HUDEP-2 (cell line): Measurements from ENCODE around the gene PPIH.
A peak's percentile ranks its signal among the peaks of the same experiment; 100 is the strongest.
"Not testable (repeated sequence)": the region's sequence is repeated elsewhere in the genome, so short reads cannot be mapped to it uniquely, and the experiment has no call there.

ENCODE experiments used
- DNase-seq, 76 experiments: peaks; one replicate each; lab custom pipeline; 2025; ENCODE audit not compliant: unreplicated experiment in 76 of 76; lab: John Stamatoyannopoulos, UW

Gene PPIH

DNA sequence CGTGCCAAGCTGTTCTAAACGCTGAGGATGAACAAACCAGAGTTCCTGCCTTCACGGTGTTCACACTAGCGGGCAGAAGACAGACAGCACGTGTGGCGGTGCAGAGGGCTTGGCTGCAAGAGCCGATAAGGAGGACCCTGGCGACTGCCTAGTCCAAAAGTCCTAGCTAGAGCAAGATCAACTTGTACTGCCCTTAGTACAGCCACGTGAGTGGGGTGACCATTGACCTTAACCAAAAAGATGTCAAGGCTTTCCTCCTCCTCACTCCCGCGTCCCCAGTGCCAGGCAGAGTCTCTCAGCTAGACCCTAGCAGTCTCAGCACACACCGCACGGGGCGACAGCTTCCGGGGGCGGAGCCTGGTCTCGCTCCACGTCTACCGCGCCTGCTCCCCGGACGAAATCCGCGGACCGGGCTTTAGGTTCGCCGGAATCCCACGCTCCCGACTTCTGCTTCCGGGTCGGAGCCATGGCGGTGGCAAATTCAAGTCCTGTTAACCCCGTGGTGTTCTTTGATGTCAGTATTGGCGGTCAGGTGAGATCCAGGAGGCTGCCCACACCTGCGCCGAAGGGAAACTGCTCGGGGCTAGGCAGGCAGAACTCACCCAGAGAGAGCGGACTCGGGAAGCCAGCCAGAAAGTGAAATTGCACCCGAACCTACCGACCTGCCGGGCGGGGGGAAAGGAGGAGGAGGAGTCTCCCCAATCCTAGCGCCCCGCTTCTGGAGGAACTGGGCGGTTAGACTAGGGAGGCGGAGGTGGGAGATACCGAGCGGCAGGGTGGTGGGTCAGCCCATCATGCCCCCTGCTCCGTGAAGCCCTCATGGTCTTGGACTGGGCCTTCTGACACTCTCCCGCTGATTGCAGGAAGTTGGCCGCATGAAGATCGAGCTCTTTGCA, at the start of gene PPIH:
PPIH (plus strand) TSS at position 443 of the 896 bp plus-strand sequence; CDS start at position 467, 24 bp downstream.
- DNase-seq = peak in 75 of 76 experiments; percentile 43 to 95 (median 88)

DNA sequence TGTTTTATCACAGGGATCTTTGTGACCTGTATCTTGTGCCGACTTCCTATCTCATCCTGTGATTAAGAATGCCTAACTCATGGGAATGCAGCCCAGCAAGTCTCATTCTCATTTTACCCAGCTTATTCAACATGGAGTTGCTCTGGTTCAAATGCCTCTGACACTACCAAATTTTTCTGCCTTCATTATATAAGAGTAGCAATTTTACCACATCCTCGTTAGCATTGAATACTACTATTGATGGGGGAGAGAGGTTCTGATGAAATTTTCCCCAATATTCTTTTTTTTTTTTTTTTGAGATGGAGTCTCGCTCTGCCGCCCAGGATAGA, 44.5 kb upstream of the PPIH start:
- DNase-seq = no peak

DNA sequence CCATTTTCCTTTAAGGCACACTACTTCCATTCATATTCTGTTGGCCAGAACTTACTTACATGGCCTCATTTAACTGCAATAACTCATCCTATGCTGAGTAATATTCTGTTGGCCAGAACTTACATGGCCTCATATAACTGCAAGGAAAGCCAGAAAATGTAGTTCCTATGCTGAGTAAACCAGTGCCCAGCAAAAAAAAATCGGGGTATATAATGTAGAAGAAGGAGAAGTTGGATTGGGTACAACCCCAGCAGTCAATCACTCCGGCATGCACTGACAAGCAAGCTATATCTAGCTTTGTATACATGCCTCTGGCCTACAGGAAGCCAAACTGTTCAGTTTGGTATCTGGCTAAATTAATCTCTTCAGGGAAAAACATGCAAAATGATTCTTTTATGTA, 39.4 kb upstream of the PPIH start:
- DNase-seq = no peak

DNA sequence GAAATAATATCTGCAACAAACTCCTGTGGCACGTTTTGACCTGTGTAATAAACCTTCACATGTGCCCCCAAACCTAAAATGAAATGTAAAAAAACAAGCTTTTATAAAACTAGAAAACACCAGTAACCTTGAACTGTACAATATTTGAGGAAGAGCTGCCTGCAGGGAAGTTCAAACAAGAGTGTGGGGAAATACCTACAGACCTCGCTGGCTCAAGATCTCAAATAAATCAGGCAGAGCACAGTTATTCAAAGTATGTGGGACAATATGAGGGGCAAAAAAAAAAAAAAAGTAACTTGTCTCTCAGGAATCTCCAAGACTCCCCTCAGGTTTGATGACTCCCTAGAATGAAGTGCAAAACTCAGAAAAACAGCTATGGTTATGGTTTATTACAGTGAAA, 37.9 kb upstream of the PPIH start:
- DNase-seq = no peak

DNA sequence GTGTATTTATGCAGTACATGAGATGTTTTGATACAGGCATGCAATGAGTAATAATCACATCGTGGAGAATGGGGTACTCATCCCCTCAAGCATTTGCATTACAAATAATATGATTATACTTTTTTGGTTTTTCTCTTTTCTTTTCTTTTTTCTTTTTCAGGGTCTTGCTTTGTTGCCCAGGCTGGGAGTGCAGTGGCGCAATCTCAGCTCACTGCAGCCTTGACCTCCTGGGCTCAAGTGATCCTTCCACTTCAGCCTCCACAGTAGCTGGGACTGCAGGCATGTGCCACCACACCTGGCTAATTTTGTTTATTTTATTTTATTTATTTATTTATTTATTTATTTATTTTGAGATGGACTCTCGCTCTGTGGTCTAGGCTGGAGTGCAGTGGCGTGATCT, 37.0 kb upstream of the PPIH start:
- DNase-seq = not testable (repeated sequence)

DNA sequence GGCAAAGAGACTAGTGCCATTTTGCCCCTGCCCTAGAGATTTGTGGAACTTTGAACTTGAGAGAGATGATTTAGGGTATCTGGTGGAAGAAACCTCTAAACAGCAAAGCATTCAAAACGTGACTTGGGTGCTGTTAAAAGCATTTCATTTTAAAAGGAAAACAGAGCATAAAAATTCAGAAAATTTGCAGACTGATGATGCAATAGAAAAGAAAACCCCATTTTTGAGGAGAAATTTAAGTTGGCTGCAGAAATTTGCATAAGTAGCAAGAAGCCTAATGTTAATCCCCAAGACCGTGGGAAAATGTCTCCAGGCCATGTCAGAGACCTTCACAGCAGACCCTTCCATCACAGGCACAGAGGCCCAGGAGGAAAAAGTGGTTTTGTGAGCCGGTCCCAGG, 31.0 kb upstream of the PPIH start:
- not testable (repeated sequence) for DNase-seq

DNA sequence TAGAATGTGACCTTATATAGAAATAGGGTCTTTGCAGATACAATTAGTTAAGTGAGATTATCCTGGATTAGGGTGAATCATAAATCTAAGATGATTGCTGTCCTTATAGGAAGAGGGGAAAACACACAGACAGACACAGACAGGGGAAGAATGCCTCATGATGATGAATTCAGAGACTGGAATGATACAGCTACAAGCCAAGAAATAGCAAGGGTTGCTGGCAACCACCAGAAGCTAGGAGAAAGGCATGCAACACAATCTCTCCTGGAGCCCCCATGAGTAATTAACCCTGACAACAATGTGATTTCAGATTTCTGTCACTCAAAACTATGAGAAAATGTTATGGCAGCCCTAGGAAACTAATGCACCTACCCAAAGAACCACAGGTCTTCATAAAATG, 19.1 kb upstream of the PPIH start:
- no peak for DNase-seq

DNA sequence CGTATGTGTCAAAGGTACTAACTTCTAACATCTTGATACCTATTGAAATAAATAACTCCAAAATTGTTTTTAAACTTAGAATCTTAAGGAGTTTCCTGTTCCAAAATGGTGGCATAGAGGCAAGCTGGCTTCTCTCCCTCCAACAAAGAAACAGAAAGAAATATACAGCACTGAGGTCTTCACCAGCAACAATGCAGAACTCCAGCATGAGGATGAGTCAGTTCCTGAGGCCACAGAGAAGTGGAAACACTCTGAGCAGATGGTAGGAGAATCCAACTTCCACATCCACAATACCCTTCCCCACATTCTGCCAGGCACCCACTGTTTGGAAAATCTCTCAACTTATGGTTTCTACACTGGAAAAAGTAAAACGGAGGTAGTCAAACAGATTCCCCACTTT, 12.2 kb upstream of the PPIH start:
- DNase-seq = no peak

DNA sequence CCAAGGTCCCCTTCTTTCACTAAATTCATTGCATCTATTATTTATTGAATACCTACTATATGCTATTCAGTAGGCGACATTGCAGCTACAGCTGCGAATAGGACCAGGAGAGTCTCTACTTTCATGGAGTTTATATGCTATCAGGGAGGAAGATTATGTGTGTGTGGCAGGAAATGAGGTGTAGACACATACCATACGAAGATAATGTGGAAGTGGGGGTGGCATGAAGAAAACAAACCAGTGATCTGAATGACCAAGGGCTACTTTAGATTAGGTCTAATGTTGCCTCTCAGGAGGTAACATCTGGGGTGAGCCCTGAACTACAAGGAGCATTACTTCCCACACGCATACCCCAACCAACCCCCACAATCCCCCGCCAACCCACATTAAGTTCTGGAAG, 1.0 kb upstream of the PPIH start:
- DNase-seq = no peak

DNA sequence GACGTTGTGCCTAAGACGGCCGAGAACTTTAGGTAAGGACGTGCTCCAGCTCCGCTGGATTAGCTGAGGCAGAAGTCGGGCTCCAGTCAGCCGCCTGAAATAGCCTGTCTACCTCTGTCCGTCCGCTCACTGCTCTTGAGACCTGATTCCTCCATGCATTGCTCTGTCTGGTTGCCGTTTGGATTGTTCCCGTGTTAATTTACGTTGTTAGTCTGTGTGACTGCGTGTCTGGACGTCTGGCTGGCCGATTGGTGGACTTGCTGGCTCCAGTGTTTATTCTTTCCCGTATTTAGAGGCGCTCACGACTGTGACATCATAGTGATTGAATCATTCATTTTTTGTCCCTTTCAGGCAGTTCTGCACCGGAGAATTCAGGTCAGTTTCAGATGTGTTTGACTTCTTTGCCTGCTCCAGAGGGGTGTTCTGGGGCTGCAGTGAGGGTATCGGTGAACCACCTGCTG, 684 bp downstream of the PPIH start:
- no peak for DNase-seq

DNA sequence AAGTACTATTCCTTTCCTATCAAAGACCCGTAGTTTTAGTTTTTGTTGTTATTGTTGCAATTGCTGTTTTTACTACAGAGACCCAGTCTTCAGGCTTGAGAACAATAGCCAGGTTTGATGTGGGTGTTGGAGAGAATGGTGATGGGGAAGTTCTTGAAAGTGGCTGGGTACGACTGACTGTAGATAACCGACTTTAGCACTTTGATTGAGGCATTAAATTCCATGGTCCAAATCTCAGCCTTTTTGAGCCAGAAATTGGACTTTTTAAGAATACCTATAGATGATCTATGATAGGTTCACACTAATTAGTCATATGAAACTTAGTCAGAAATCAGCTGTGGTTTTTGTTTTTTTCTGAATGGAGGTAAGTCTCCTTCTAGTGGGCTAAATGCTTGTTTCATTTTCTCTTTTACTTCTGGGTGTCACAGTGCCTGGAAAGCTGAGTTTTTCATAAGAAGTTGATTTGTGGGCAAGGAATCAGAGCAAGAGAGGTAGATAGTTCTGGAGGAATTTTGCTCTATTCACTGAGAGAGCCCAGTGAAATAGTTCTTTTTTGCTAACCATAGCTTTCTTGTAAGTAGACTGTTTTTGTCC, 2.8 kb downstream of the PPIH start:
- DNase-seq = no peak

DNA sequence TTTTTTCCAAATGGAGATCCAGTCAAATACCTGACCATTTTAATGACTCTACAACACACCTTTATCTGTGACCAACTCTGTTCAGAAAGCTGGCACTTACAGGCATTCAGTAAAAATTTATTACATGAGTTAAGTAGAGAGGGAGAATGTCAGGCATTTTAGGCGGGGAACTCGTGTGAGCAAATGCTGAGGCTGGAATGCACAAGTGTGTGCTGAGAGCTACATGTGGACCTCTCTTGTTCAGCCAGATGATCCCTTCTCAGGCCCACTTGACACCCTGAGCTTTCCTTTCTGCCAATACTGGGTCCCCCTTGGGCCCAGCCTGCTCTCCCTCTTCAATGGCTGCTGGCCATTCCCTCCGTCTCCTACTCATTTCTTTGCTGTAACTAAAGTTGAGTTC, 11.7 kb downstream of the PPIH start:
- DNase-seq = no peak

DNA sequence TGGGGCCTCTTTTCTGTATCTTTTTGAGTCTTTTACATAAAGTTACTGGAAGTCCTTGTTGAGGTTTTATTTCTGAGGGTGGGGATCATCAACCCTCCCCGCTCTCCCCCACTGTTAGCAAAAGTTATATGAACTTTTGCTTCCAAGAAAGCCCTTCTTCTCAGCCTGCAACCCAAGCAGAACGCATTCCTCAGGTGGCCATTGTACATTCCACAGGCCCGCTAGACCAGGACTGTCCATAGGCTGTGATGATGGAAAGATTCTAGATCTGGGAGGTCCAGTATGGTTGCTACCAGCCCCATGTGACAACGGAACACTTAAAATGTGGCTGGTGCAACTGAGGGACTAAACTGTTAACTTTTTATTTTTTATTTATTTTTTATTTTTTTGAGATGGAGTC, 12.2 kb downstream of the PPIH start:
- DNase-seq = no peak

DNA sequence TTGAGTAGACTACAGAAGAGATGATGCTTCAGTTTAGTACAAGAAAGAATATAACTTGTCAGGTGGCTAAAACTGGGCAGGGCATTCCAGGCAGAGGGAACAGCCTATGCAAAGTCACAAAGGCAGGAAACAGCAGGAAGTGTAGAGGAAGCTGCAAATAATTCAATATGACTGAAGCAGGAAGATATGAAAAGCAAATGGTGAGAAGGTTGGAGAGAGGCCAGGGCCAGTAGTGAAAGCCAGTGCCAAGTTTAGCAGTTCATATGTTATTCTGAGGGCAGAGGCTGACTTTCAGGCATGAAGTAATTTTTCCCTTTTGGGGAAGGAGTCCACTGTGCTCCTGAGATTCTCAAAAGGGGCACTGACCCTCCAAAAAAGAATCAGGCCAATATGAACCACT, 16.0 kb downstream of the PPIH start:
- no peak for DNase-seq

DNA sequence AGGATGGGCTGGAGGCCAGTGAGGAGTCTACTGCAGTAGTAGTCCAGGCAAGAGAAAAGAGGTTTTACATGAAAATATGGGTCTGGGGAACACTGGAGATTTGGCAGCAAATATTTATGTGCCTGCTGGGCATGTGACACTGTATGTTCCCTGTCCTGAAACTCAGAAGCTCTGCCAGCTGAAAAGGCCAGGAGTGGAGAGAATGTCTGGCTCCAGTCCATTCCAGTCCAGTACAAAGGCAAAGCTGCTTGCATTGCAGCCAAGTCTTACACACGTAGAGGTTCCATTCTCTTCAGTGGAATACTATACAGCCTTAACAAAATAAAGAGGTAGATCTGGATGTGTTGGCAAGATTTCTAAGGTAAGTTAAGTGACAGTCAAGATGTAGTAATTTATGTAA, 16.5 kb downstream of the PPIH start:
- no peak for DNase-seq

DNA sequence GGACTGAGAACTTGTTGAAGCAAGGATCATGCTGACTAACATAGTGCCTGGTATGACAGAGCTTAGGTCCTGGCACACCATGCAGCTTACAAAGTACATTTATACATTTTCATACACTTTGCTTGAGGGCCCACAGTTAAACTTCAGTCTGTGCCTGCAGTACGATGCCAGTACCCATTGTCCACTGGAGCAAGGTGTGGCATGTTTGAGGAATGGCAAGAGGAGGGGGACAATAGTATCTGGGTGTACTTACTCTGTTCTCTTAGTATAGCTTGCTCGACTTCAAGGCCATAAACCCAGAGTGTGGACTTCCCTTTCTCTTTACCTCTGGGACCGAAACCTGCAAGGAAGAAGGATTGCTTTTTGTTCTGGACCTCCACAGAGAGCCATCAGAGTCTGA, 17.2 kb downstream of the PPIH start:
- DNase-seq = no peak

DNA sequence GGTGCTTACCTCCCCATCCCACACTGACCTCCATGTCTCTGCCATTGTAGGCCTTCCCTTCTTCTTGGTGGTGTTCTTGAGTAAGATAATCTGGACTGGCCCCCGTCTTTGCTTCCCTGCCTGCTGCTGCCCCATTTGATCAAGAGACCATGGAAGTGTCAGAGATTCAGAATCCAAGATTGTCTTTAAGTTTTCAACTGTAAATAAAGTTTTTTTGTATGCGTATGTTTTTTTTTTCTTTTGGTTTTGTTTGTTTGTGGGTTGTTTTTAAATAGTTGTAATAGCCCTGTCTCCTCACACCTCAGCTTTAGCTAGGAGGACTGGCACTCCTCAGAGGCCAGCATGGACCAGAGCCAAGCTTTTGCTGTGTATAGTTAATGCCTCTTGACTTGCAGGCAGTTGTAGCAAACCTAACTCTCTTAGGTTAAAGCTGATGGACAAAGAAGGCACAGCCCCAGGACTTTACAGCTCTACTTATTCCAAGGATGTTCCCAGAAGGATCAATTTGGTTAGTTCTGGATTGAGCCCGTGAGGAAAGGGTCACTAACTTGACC, 18.4 kb downstream of the PPIH start:
- DNase-seq = no peak

DNA sequence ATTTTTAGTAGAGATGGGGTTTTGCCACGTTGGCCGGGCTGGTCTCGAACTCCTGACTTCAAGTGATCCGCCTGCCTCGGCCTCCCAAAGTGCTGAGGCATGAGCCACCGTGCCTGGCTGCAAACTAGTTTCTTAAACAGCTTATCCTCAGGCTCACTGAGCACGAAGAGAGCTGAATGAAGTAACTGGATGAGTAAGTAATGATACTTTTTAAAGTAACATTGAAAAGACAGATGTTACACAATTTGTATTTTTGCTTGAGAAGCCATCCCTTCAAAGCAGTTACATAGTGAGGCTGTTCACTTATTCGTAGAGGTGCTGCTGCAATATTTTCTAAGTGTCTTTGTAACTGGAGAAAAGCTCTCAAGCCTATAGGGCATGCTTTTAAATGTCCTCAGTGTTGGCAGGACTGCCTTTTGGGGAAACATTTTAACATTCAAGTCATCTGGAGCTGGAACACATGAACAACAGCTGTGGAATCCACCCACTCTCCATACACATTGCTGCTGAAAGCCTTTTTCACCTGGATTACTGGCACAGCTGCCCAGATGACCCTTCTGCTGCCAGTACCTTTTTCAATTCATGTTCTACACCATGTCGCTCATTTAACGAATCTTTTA, 21.3 kb downstream of the PPIH start:
- DNase-seq = no peak

DNA sequence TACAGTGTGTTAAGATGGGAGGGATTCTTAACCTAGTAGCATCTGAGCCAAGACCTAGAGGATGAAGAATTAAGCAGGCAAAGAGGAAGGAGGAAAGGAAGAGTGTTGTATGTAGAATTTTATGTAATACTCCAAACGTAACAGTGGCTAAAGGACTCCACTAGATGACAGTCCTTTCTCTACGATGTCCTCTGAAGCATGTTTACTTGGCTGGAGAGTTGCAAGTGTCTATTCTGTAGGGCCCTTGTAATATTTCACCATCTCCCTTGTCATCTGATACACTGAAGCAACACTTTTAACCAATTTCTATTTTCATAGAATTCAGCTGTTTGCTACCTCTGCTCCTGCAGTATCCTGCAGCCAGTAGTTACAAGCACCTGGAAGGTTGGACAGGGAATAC, 21.8 kb downstream of the PPIH start:
- DNase-seq = no peak

DNA sequence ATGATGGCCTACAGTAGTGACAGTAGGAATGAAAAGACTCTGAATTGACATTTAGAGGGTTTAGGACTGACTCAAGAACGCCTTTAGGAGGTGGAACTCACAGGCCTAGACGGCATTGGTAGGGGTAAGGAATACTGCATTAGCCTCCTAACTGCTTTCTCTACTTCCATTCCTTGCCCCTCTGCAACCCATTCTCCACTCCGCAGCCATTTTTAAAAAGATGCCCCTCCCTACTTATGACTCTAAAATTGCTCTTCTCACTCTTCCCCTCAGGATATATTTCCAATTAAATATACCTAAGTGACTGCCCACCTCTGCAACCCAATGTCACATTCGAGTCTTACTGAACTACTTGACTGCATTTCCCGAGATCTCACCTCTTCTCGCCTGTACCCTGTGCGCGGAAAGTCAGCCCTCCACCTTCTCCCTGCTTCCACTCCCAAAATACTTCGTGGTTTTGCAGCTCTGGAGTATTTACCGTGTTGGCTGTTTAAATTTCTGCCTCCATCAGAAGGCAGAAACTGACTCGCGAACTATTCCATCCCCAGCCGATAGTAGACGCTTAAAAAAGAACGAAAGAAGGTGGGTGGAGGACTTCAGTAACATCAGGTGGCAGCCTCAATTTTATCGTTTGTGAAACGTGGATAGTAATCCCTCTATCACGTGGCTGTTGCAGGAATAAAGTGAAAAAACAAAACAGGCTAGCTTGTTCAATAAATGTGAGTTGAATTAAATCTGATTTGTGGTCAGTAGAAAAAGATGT, 22.9 kb downstream of the PPIH start:
- DNase-seq = peak in 18 of 76 experiments; percentile 1 to 63 (median 26)
